Fibroblast of mammary gland (primary cell): ENCODE results near the gene KCNAB1.

ENCODE experiments used
- DNase-seq: peaks from one replicate; pipeline ENCODE4 v3.0.0-alpha.2; 2010; ENCODE audit warnings: low read depth
- H3K4me3 ChIP-seq: 2 replicates; pipeline ENCODE4 v1.5.1; 2011; ENCODE audit warnings: low read depth, mild to moderate bottlenecking, low read length, moderate library complexity; ENCODE audit not compliant: control insufficient read depth
- CTCF ChIP-seq: conservative IDR thresholded peaks from 2 replicates; pipeline ENCODE4 v1.5.1; 2011; ENCODE audit warnings: low read depth, low read length, inconsistent platforms; ENCODE audit not compliant: control insufficient read depth, insufficient read depth

Gene KCNAB1

GRCh38 chr3:156256945-156257344 is 136.6 kb downstream of the KCNAB1 start:
- H3K4me3 ChIP-seq: no peak overlapping the region
- TF ChIP-seq CTCF: no peak
- DNase-seq: no peak

GRCh38 chr3:156258301-156258700 is 137.9 kb downstream of the KCNAB1 start:
- no peak overlapping the region for H3K4me3 ChIP-seq
- TF ChIP-seq CTCF: no peak
- DNase-seq: no peak

- no peak for TF ChIP-seq CTCF
- no peak overlapping the region for H3K4me3 ChIP-seq
- DNase-seq: no peak
Measured at GRCh38 chr3:156259896-156260295, 139.5 kb downstream of the KCNAB1 start.

GRCh38 chr3:156260331-156260730 is 140.0 kb downstream of the KCNAB1 start:
- TF ChIP-seq CTCF: no peak
- DNase-seq: no peak
- H3K4me3 ChIP-seq: no peak overlapping the region

- TF ChIP-seq CTCF: no peak
- peak; percentile 53 for DNase-seq
- H3K4me3 ChIP-seq: no peak overlapping the region
Measured at GRCh38 chr3:156264771-156265170, 144.4 kb downstream of the KCNAB1 start.

- no peak for DNase-seq
- no peak overlapping the region for H3K4me3 ChIP-seq
- no peak for TF ChIP-seq CTCF
Measured at GRCh38 chr3:156271508-156271907, 151.1 kb downstream of the KCNAB1 start.
